H1 (cell line): ENCODE measurements around the gene PRKCZ. TPM values are rescaled to one million over a fixed set of nuclear protein-coding genes. Genes with fewer than 3 reads are reported as not detected.

Source experiments
- CTCF ChIA-PET: fragments of 300-600 bp; sonication (Branson Sonifier 250); formaldehyde crosslinking; loops from one replicate; lab custom pipeline; 2021; ENCODE audit not compliant: partially characterized antibody; lab: Charles Lee
- POLR2A ChIA-PET: fragments of 300-600 bp; sonication (Branson Sonifier 250); formaldehyde crosslinking; loops from one replicate; lab custom pipeline; 2021; ENCODE audit warnings: inconsistent platforms; ENCODE audit not compliant: partially characterized antibody; lab: Charles Lee
- DNase-seq, 2 experiments: peaks; one replicate each; pipeline versions ENCODE4 v3.0.0 to v3.0.0-alpha.2; 2010 to 2022; ENCODE audit warnings: low spot score in 2 of 2, low read depth in 1 of 2, mixed read lengths in 1 of 2
- FAIRE-seq: peaks from 2 replicates; lab custom pipeline; 2011; peaks lifted over from hg19 to GRCh38; lab: Jason Lieb, UNC
- H2AFZ ChIP-seq: 2 replicates; pipeline ENCODE4 v1.8.1; 2012; ENCODE audit warnings: low read length, inconsistent platforms
- H2AK5ac ChIP-seq: 2 replicates; pipeline ENCODE4 v1.6.1; 2013; ENCODE audit warnings: low read depth, low read length
- H2BK120ac ChIP-seq: replicated peaks from 2 replicates; pipeline ENCODE3; 2013; ENCODE audit warnings: low read depth, low read length, inconsistent platforms
- H2BK12ac ChIP-seq: 2 replicates; pipeline ENCODE4 v1.6.1; 2013; ENCODE audit warnings: low read depth, low read length
- H2BK15ac ChIP-seq: 2 replicates; pipeline ENCODE4 v1.6.1; 2013; ENCODE audit warnings: low read length
- H2BK20ac ChIP-seq: 2 replicates; pipeline ENCODE4 v1.6.1; 2013; ENCODE audit warnings: low read length
- H2BK5ac ChIP-seq: 2 replicates; pipeline ENCODE4 v1.6.1; 2013; ENCODE audit warnings: low read depth, low read length
- H3K14ac ChIP-seq: 2 replicates; pipeline ENCODE4 v1.6.1; 2013; ENCODE audit warnings: inconsistent platforms; ENCODE audit not compliant: insufficient read length
- H3K18ac ChIP-seq: 2 replicates; pipeline ENCODE4 v1.6.1; 2013; ENCODE audit warnings: low read length; ENCODE audit errors: extremely low read depth
- H3K23ac ChIP-seq: 2 replicates; pipeline ENCODE4 v1.6.1; 2013; ENCODE audit warnings: inconsistent platforms; ENCODE audit not compliant: insufficient read length
- H3K23me2 ChIP-seq: 2 replicates; pipeline ENCODE4 v1.6.1; 2013; ENCODE audit warnings: low read depth, low read length
- H3K27ac ChIP-seq: 2 replicates; pipeline ENCODE4 v1.6.1; 2011; ENCODE audit warnings: low read depth, low read length, inconsistent platforms
- H3K27me3 ChIP-seq, 4 experiments: replicated peaks in 1 of 4; 1 replicate in 1 of 4; 2 replicates in 3 of 4; pipeline versions ENCODE4 v1.6.1 to v1.8.1; 2011 to 2013; ENCODE audit warnings: low read length in 3 of 4, mild to moderate bottlenecking in 3 of 4, inconsistent platforms in 2 of 4, mixed read lengths in 2 of 4, moderate library complexity in 1 of 4; ENCODE audit not compliant: control insufficient read depth in 3 of 4, insufficient read depth in 3 of 4; ENCODE audit errors: extremely low read depth in 1 of 4
- H3K36me3 ChIP-seq, 4 experiments: 2 replicates each; pipeline versions ENCODE4 v1.6.1 to v1.8.1; 2011 to 2013; ENCODE audit warnings: mild to moderate bottlenecking in 4 of 4, low read length in 3 of 4, moderate library complexity in 2 of 4, control low read depth in 1 of 4, inconsistent platforms in 1 of 4; ENCODE audit not compliant: insufficient read depth in 4 of 4, control insufficient read depth in 2 of 4
- H3K4ac ChIP-seq: replicated peaks from 2 replicates; pipeline ENCODE3; 2013; ENCODE audit warnings: low read length, low read depth, mixed read lengths, inconsistent platforms; ENCODE audit not compliant: insufficient read length
- H3K4me1 ChIP-seq, 4 experiments: replicated peaks in 1 of 4; 1 replicate in 1 of 4; 2 replicates in 3 of 4; pipeline versions ENCODE4 v1.6.1 to v1.8.1; 2011 to 2013; ENCODE audit warnings: low read length in 3 of 4, inconsistent platforms in 2 of 4, mixed read lengths in 1 of 4; ENCODE audit not compliant: insufficient read depth in 4 of 4, control insufficient read depth in 3 of 4
- H3K4me2 ChIP-seq, 2 experiments: 2 replicates each; pipeline versions ENCODE4 v1.6.1 to v1.8.1; 2011 to 2013; ENCODE audit warnings: low read depth in 2 of 2, low read length in 2 of 2, control low read depth in 1 of 2, inconsistent platforms in 1 of 2, mild to moderate bottlenecking in 1 of 2; ENCODE audit not compliant: insufficient read depth in 1 of 2
- H3K4me3 ChIP-seq, 4 experiments: fragments of 200-600, 300-600 bp in 1 of 4; sonication (generic), shearing (Covaris generic), sonication (Bioruptor Twin) in 1 of 4; 2 replicates each; pipeline versions ENCODE4 v1.5.1 to v1.8.1; 2011 to 2016; ENCODE audit warnings: low read length in 4 of 4, low read depth in 3 of 4, control low read depth in 2 of 4, inconsistent platforms in 2 of 4, mild to moderate bottlenecking in 2 of 4, mixed read lengths in 1 of 4, moderate library complexity in 1 of 4; ENCODE audit not compliant: insufficient read depth in 2 of 4; ENCODE audit errors: extremely low read depth in 1 of 4
- H3K56ac ChIP-seq: replicated peaks from 2 replicates; pipeline ENCODE3; 2013; ENCODE audit warnings: low read depth, mild to moderate bottlenecking, mixed read lengths, low read length, inconsistent platforms; ENCODE audit not compliant: insufficient read length
- H3K79me1 ChIP-seq: 2 replicates; pipeline ENCODE4 v1.6.1; 2013; ENCODE audit warnings: low read depth, low read length, control low read depth
- H3K79me2 ChIP-seq, 2 experiments: 2 replicates each; pipeline versions ENCODE4 v1.6.1 to v1.8.1; 2012 to 2013; ENCODE audit warnings: low read length in 2 of 2, mild to moderate bottlenecking in 2 of 2, inconsistent platforms in 1 of 2; ENCODE audit not compliant: insufficient read depth in 2 of 2, control insufficient read depth in 1 of 2
- H3K9ac ChIP-seq, 4 experiments: replicated peaks in 1 of 4; 1 replicate in 1 of 4; 2 replicates in 3 of 4; pipeline versions ENCODE4 v1.6.1 to v1.8.1; 2011 to 2013; ENCODE audit warnings: low read depth in 3 of 4, low read length in 3 of 4, control low read depth in 2 of 4, mild to moderate bottlenecking in 2 of 4, moderate library complexity in 2 of 4, inconsistent platforms in 1 of 4; ENCODE audit errors: extremely low read depth in 1 of 4
- H3K9me3 ChIP-seq, 2 experiments: 2 replicates each; pipeline versions ENCODE4 v1.6.1 to v1.8.1; 2012 to 2013; ENCODE audit warnings: mild to moderate bottlenecking in 2 of 2, moderate library complexity in 2 of 2, control low read depth in 1 of 2, inconsistent platforms in 1 of 2, low read depth in 1 of 2, low read length in 1 of 2, mixed read lengths in 1 of 2; ENCODE audit not compliant: insufficient read depth in 2 of 2
- H4K20me1 ChIP-seq, 2 experiments: replicated peaks in 1 of 2; 2 replicates each; pipeline versions ENCODE3 to v1.8.1; 2011 to 2013; ENCODE audit warnings: inconsistent platforms in 2 of 2, low read length in 2 of 2, mild to moderate bottlenecking in 1 of 2; ENCODE audit not compliant: insufficient read depth in 2 of 2, control insufficient read depth in 1 of 2
- H4K5ac ChIP-seq: 2 replicates; pipeline ENCODE4 v1.6.1; 2013; ENCODE audit warnings: low read length, low read depth, mixed read lengths, inconsistent platforms; ENCODE audit not compliant: insufficient read length
- H4K8ac ChIP-seq: 2 replicates; pipeline ENCODE4 v1.8.0; 2013; ENCODE audit warnings: mild to moderate bottlenecking, moderate library complexity, low read length, inconsistent platforms; ENCODE audit not compliant: insufficient read depth; ENCODE audit errors: extremely low read depth
- H4K91ac ChIP-seq: replicated peaks from 2 replicates; pipeline ENCODE3; 2013; ENCODE audit warnings: low read length, mixed read lengths, inconsistent platforms; ENCODE audit not compliant: insufficient read length
- CTCF ChIP-seq, 3 experiments: IDR thresholded peaks; 1 replicate in 2 of 3; 2 replicates in 1 of 3; pipeline versions ENCODE4 v1.5.1 to v1.6.1; 2011; ENCODE audit warnings: low read length in 3 of 3, mild to moderate bottlenecking in 3 of 3, inconsistent platforms in 2 of 3, low read depth in 1 of 3, moderate library complexity in 1 of 3; ENCODE audit not compliant: insufficient read depth in 1 of 3; ENCODE audit errors: control extremely low read depth in 1 of 3
- TBP ChIP-seq: IDR thresholded peaks from 2 replicates; pipeline ENCODE4 v1.6.1; 2011; ENCODE audit warnings: low read depth, low read length, improper control_type of control experiment
- WGBS, 2 experiments: shearing (Covaris generic) in 1 of 2; methylation state at CpG; one replicate each; pipeline versions ENCODE4 v1.1.6 to v1.1.7; 2013 to 2015; ENCODE audit warnings: low lambda C conversion rate in 2 of 2, mixed read lengths in 2 of 2, inconsistent platforms in 1 of 2, low coverage in 1 of 2, missing lambda C conversion rate in 1 of 2; ENCODE audit not compliant: insufficient replicate concordance in 2 of 2, insufficient coverage in 1 of 2, insufficient read length in 1 of 2; ENCODE audit errors: extremely low coverage in 1 of 2, missing lambda C conversion rate in 1 of 2; 5-methylcytosine and 5-hydroxymethylcytosine counted together
- polyA plus RNA-seq, 7 experiments: library from polyadenylated mRNA; depleted of rRNA in 3 of 7; stranded (reverse) in 5 of 7; unstranded in 2 of 7; fragments of >200 nt in 5 of 7; fragments of 200-250 nt in 2 of 7; gene quantifications; 1 replicate in 5 of 7; 2 replicates in 1 of 7; 4 replicates in 1 of 7; pipeline versions ENCODE4 v1.2.1 to v1.2.3, GENCODE V29; 2011 to 2013; ENCODE audit warnings: missing spikeins in 2 of 7, mixed read lengths in 2 of 7
- total RNA-seq: library from RNA; stranded (reverse); fragmentation: NEBNext Ultra II Directional; extraction: Animal tissue kit (Norgen Biotek cat#: 25700); gene quantifications from 2 replicates; pipeline ENCODE4 v1.2.1, GENCODE V29; 2021

The PRKCZ gene
- total and polyA plus RNA-seq, 2 of the 8 experiments (the other 6 are each of a cell fraction or from before 2014, with no cell fraction given): 37.4 to 45.1 TPM

GRCh38 chr1:2055911-2056575 lies 5.8 kb downstream of the PRKCZ start:
- H4K5ac ChIP-seq: no peak overlapping the region
- no peaks in the 10 kb centered on the region for H3K9me3 ChIP-seq
- WGBS, 2 experiments: 89% methylated on average over 26 of the region's 29 CpGs; no CpG with 5 or more reads in 1 of the 2 experiments
- DNase-seq (no peak), FAIRE-seq (no peak)
- no peak overlapping the region for H2BK20ac ChIP-seq
- H2BK12ac ChIP-seq: no peak overlapping the region
- H3K36me3 ChIP-seq: peaks cover 3 to 19% (median 17%) of the 10 kb centered on the region in 4 experiments; a peak in 5 of 8 replicates
- H3K27ac ChIP-seq: no peak overlapping the region
- no peak overlapping the region for H3K4ac ChIP-seq
- H3K4me2 ChIP-seq: no peak overlapping the region
- no peak overlapping the region for H2AK5ac ChIP-seq
- H3K79me2 ChIP-seq: peaks cover 0 to 26% of the 10 kb centered on the region in 2 experiments; a peak in 2 of 4 replicates
- no peak overlapping the region for H3K4me3 ChIP-seq
- H2BK120ac ChIP-seq: no peak overlapping the region
- no peak overlapping the region for H3K18ac ChIP-seq
- no peak overlapping the region for H2BK15ac ChIP-seq
- H2BK5ac ChIP-seq: no peak overlapping the region
- no peak overlapping the region for H3K56ac ChIP-seq
- peak overlapping the region; percentile 51; the same call in 1 of the 2 replicates for H4K8ac ChIP-seq
- no peak overlapping the region for H3K14ac ChIP-seq
- no peak overlapping the region for H3K9ac ChIP-seq
- H4K20me1 ChIP-seq: peaks cover 11 to 20% of the 10 kb centered on the region in 2 experiments
- no peak overlapping the region for H3K23ac ChIP-seq
- POLR2A ChIA-PET: no interaction called here
- peaks cover 16% of the 10 kb centered on the region for H3K79me1 ChIP-seq
- TF ChIP-seq TBP (no peak), CTCF (IDR thresholded peaks at IDR 0.05; ENCODE audit: control extremely low read depth in 1 of 3, insufficient read depth in 1 of 3, low read depth in 1 of 3, low read length in 3 of 3) (peak in 2 of 3 experiments; percentile 20 to 47; a peak in 2 of 4 replicates)
- H3K4me1 ChIP-seq: peaks cover 0 to 2% (median 1%) of the 10 kb centered on the region in 4 experiments; a peak in 3 of 7 replicates
- H4K91ac ChIP-seq: no peak overlapping the region
- H3K27me3 ChIP-seq: no peaks in the 10 kb centered on the region
- no peak overlapping the region for H2AFZ ChIP-seq
- peaks cover 5% of the 10 kb centered on the region; the same call in 1 of the 2 replicates for H3K23me2 ChIP-seq
- CTCF ChIA-PET: interaction anchor here (1.1 to 2.8 kb wide), 7 partner anchors 9 to 154 kb away, joined by 3 to 15 read pairs (median 4); no protein-coding TSS in a partner anchor
